Esophagus muscularis mucosa (tissue), 4 donors: ENCODE measurements around the gene TMIGD1.

Experiments
- CTCF ChIP-seq, 3 experiments: fragments of 200-600 bp in 2 of 3; fragments of 450-650 bp in 1 of 3; sonication (generic) in 2 of 3; IDR thresholded peaks; one replicate each; pipeline ENCODE4 v1.5.1; 2017 to 2019; ENCODE audit warnings: antibody characterized with exemption in 3 of 3, mild to moderate bottlenecking in 2 of 3, moderate library complexity in 1 of 3
- EP300 ChIP-seq: sonication (generic); formaldehyde crosslinking; IDR thresholded peaks from one replicate; pipeline ENCODE4 v1.6.1; 2017; ENCODE audit warnings: antibody characterized with exemption
- POLR2A ChIP-seq: fragments of 450-650 bp; IDR thresholded peaks from one replicate; pipeline ENCODE4 v1.6.1; 2017; ENCODE audit warnings: antibody characterized with exemption, moderate library complexity, mild to moderate bottlenecking, low read depth
- POLR2AphosphoS5 ChIP-seq, 2 donors: sonication (generic); formaldehyde crosslinking; IDR thresholded peaks; one replicate each; pipeline ENCODE4 v1.6.1; 2017; ENCODE audit warnings: antibody characterized with exemption in 2 of 2

GRCh38 chr17:30352240-30352814 lies 18.5 kb upstream of the TMIGD1 start:
- TF ChIP-seq CTCF (IDR thresholded peaks at IDR 0.05), result no peak
- no peak for TF ChIP-seq POLR2A
- no peak for TF ChIP-seq EP300
- TF ChIP-seq POLR2AphosphoS5 (IDR thresholded peaks at IDR 0.05), result no peak
